HepG2 (cell line): Measurements from ENCODE around the gene SMO. TPM values are rescaled to one million over a fixed set of nuclear protein-coding genes. Genes with fewer than 3 reads are reported as not detected.

Experiments used
- ATF5 ChIP-seq: sonication (generic); formaldehyde crosslinking; IDR thresholded peaks from 2 replicates; pipeline ENCODE4 v1.4.0; 2020; ENCODE audit warnings: mild to moderate bottlenecking, low read depth, missing genetic modification reagents
- ATRX ChIP-seq: sonication (generic); formaldehyde crosslinking; IDR thresholded peaks from 2 replicates; pipeline ENCODE4 v1.4.0; 2020; ENCODE audit warnings: missing genetic modification reagents, borderline replicate concordance
- BATF2 ChIP-seq: sonication (generic); formaldehyde crosslinking; IDR thresholded peaks from 2 replicates; pipeline ENCODE4 v1.8.0; 2022; ENCODE audit warnings: mild to moderate bottlenecking, missing genetic modification reagents, moderate library complexity
- CCDC6 ChIP-seq: sonication (generic); formaldehyde crosslinking; IDR thresholded peaks from 2 replicates; pipeline ENCODE4 v1.8.1; 2022; ENCODE audit warnings: mild to moderate bottlenecking, missing genetic modification reagents, moderate library complexity
- FIP1L1 ChIP-seq: fragments of 200-400 bp; formaldehyde crosslinking; IDR thresholded peaks from 2 replicates; pipeline ENCODE4 v1.6.1; 2018; ENCODE audit warnings: low read depth, mild to moderate bottlenecking, low read length, moderate library complexity, borderline replicate concordance; ENCODE audit not compliant: insufficient read depth
- HNRNPLL ChIP-seq: fragments of 200-400 bp; formaldehyde crosslinking; IDR thresholded peaks from 2 replicates; pipeline ENCODE4 v1.6.1; 2017; ENCODE audit warnings: mild to moderate bottlenecking, low read depth, low read length; ENCODE audit not compliant: poor library complexity, severe bottlenecking
- NFIC ChIP-seq: IDR thresholded peaks from 2 replicates; pipeline ENCODE4 v1.6.1; 2012; ENCODE audit warnings: mild to moderate bottlenecking, low read length, inconsistent platforms
- RFX1 ChIP-seq: fragments of 450-650 bp; IDR thresholded peaks from 2 replicates; pipeline ENCODE4 v1.6.1; 2017
- SMAD3 ChIP-seq: sonication (generic); formaldehyde crosslinking; IDR thresholded peaks from 2 replicates; pipeline ENCODE4 v1.4.0; 2020; ENCODE audit warnings: missing genetic modification reagents
- SNAPC4 ChIP-seq: sonication (generic); formaldehyde crosslinking; IDR thresholded peaks from 2 replicates; pipeline ENCODE4 v1.4.0; 2020; ENCODE audit warnings: mild to moderate bottlenecking, missing genetic modification reagents
- ZNF205 ChIP-seq: IDR thresholded peaks from 2 replicates; pipeline ENCODE4 v1.6.1; 2018; ENCODE audit warnings: missing biosample characterization, missing genetic modification reagents
- ZNF207 ChIP-seq: fragments of 450-650 bp; IDR thresholded peaks from 2 replicates; pipeline ENCODE4 v1.6.1; 2016; ENCODE audit warnings: antibody characterized with exemption, borderline replicate concordance
- ZNF275 ChIP-seq: sonication (generic); formaldehyde crosslinking; IDR thresholded peaks from 2 replicates; pipeline ENCODE4 v1.8.0; 2022; ENCODE audit warnings: missing genetic modification reagents, mild to moderate bottlenecking, inconsistent platforms, borderline replicate concordance
- ZNF382 ChIP-seq: sonication (generic); formaldehyde crosslinking; IDR thresholded peaks from 2 replicates; pipeline ENCODE4 v1.5.0; 2020; ENCODE audit warnings: missing genetic modification reagents, mild to moderate bottlenecking, borderline replicate concordance
- ZNF556 ChIP-seq: sonication (generic); formaldehyde crosslinking; IDR thresholded peaks from 2 replicates; pipeline ENCODE4 v1.4.0; 2020; ENCODE audit warnings: mild to moderate bottlenecking, missing genetic modification reagents, borderline replicate concordance
- ZNF570 ChIP-seq: sonication (generic); formaldehyde crosslinking; IDR thresholded peaks from 2 replicates; pipeline ENCODE4 v1.4.0; 2020; ENCODE audit warnings: mild to moderate bottlenecking, missing genetic modification reagents, borderline replicate concordance
- ZZZ3 ChIP-seq: sonication (generic); formaldehyde crosslinking; IDR thresholded peaks from 2 replicates; pipeline ENCODE4 v1.4.0; 2020; ENCODE audit warnings: missing genetic modification reagents, mild to moderate bottlenecking, borderline replicate concordance
- polyA plus RNA-seq, 8 experiments: library from polyadenylated mRNA; depleted of rRNA in 3 of 8; stranded (reverse) in 7 of 8; unstranded in 1 of 8; fragments of >200 nt; fragmentation: Illumina TruSeq in 4 of 8; extraction: Trizol in 4 of 8; gene quantifications; 2 replicates each; pipeline versions ENCODE4 v1.2.1 to v1.2.3, GENCODE V29; 2011 to 2016; ENCODE audit warnings: low read depth in 4 of 8, missing spikeins in 1 of 8, mixed read lengths in 1 of 8; ENCODE audit not compliant: insufficient read depth in 1 of 8
- total RNA-seq, 5 experiments: library from RNA; depleted of rRNA; stranded (reverse); fragments of >200 nt; fragmentation: Illumina TruSeq; extraction: Trizol; gene quantifications; 2 replicates each; pipeline ENCODE4 v1.2.3, GENCODE V29; 2016; ENCODE audit warnings: low read depth in 1 of 5

The SMO gene
- total and polyA plus RNA-seq, 2 of the 13 experiments (the other 11 are each of a cell fraction or from before 2014, with no cell fraction given): 23.8 to 32.3 TPM

- TF ChIP-seq SNAPC4 (CRISPR knock-in tag) (peak; percentile 39; the same call in 1 of the 2 replicates), ATF5 (CRISPR knock-in tag) (no peak), ZNF207 (no peak), ZNF205 (CRISPR knock-in tag) (no peak), ZNF275 (no peak), RFX1 (peak; percentile 25; the same call in 1 of the 2 replicates), ZNF570 (CRISPR knock-in tag) (no peak), SMAD3 (CRISPR knock-in tag) (no peak), BATF2 (CRISPR knock-in tag) (no peak), HNRNPLL (peak; percentile 52), ATRX (CRISPR knock-in tag) (no peak), CCDC6 (0 out of 2 replicates have a peak, but pooled peaks have one; percentile 20), ZNF382 (no peak), NFIC (no peak), ZZZ3 (no peak), ZNF556 (CRISPR knock-in tag) (0 out of 2 replicates have a peak, but pooled peaks have one; percentile 46), FIP1L1 (no peak)
Observed at GRCh38 chr7:129224251-129225205, 36.1 kb downstream of the SMO start, which contains the start of gene AHCYL2 (continued).
